Thyroid gland (tissue), 4 donors: ENCODE data around the gene PPP4R4.

Experiments
- CTCF ChIP-seq, 6 experiments: fragments of 200-600 bp in 3 of 6; fragments of 450-650 bp in 3 of 6; sonication (generic) in 3 of 6; IDR thresholded peaks; one replicate each; pipeline ENCODE4 v1.5.1; 2016 to 2019; ENCODE audit warnings: antibody characterized with exemption in 6 of 6, mild to moderate bottlenecking in 2 of 6, inconsistent platforms in 1 of 6, moderate library complexity in 1 of 6
- POLR2A ChIP-seq, 2 donors: fragments of 450-650 bp; IDR thresholded peaks; one replicate each; pipeline ENCODE4 v1.6.1; 2017; ENCODE audit warnings: antibody characterized with exemption in 2 of 2, mild to moderate bottlenecking in 2 of 2, moderate library complexity in 1 of 2

- TF ChIP-seq CTCF (IDR thresholded peaks at IDR 0.05) (no peak), POLR2A (IDR thresholded peaks at IDR 0.05) (no peak)
Measured at GRCh38 chr14:94298130-94298529, 124.0 kb downstream of the PPP4R4 start.
